AG09309 (cell line): ENCODE data around the gene HTT.

Experiments
- DNase-seq: peaks from one replicate; pipeline ENCODE4 v3.0.0-alpha.2; 2010; ENCODE audit warnings: low read depth
- H3K4me3 ChIP-seq: 2 replicates; pipeline ENCODE4 v1.5.1; 2011; ENCODE audit warnings: mild to moderate bottlenecking, low read depth, low read length, moderate library complexity; ENCODE audit not compliant: control insufficient read depth
- CTCF ChIP-seq: IDR thresholded peaks from 2 replicates; pipeline ENCODE4 v1.5.1; 2011; ENCODE audit warnings: mild to moderate bottlenecking, low read depth, low read length, inconsistent platforms; ENCODE audit not compliant: insufficient read depth, control insufficient read depth; ENCODE audit errors: missing control alignments

HTT gene

GRCh38 chr4:3220476-3221183, 146.1 kb downstream of the HTT start:
- DNase-seq = no peak
- no peak overlapping the region for H3K4me3 ChIP-seq
- no peak for TF ChIP-seq CTCF

- no peak for TF ChIP-seq CTCF
- H3K4me3 ChIP-seq = no peak overlapping the region
- no peak for DNase-seq
Measured at GRCh38 chr4:3221184-3221494, 146.7 kb downstream of the HTT start.

GRCh38 chr4:3221996-3222395, 147.5 kb downstream of the HTT start:
- H3K4me3 ChIP-seq = no peak overlapping the region
- DNase-seq = no peak
- TF ChIP-seq CTCF = no peak

- DNase-seq = no peak
- no peak overlapping the region for H3K4me3 ChIP-seq
- no peak for TF ChIP-seq CTCF
Measured at GRCh38 chr4:3223346-3223745, 148.9 kb downstream of the HTT start.

GRCh38 chr4:3223956-3224748, 149.7 kb downstream of the HTT start:
- no peak for DNase-seq
- TF ChIP-seq CTCF = no peak
- no peak overlapping the region for H3K4me3 ChIP-seq

GRCh38 chr4:3225071-3225850, 150.8 kb downstream of the HTT start:
- no peak for TF ChIP-seq CTCF
- no peak overlapping the region for H3K4me3 ChIP-seq
- DNase-seq = no peak
